ENCODE measurements around the gene CXCR5. TPM values are rescaled to one million over a fixed set of nuclear protein-coding genes. Genes with fewer than 3 reads are reported as not detected.
A peak's percentile ranks its signal among the peaks of the same experiment; 100 is the strongest.

The CXCR5 gene
- total RNA-seq, 2 experiments from 2014 or later: 18.9 to 21.3 TPM

GRCh38 chr11:118886681-118887111 lies 3.0 kb downstream of the CXCR5 start:
- DNase-seq: peak; percentile 8
- Mint-ChIP-seq H3K9me3 (ENCODE audit: low read depth) (no peaks in the 10 kb centered on the region), H3K36me3 (ENCODE audit: low read depth) (peaks cover 52% of the 10 kb centered on the region), H3K27ac (peak overlapping the region; percentile 70), H3K27me3 (no peaks in the 10 kb centered on the region), H3K4me1 (peaks cover 78% of the 10 kb centered on the region), H3K4me3 (peak overlapping the region; percentile 75)
- POLR2A ChIA-PET: no interaction called here
- intact Hi-C loops (cut with DNase I, micrococcal nuclease): no loop called here
- ATAC-seq: no peak
- CTCF ChIA-PET: no interaction called here

- Mint-ChIP-seq H3K4me3 (peak overlapping the region; percentile 75), H3K9me3 (ENCODE audit: low read depth) (no peaks in the 10 kb centered on the region), H3K27me3 (no peaks in the 10 kb centered on the region), H3K27ac (peak overlapping the region; percentile 70), H3K36me3 (ENCODE audit: low read depth) (peaks cover 54% of the 10 kb centered on the region), H3K4me1 (peaks cover 78% of the 10 kb centered on the region)
- DNase-seq: peak; percentile 7
- no peak for ATAC-seq
- POLR2A ChIA-PET: no interaction called here
- CTCF ChIA-PET: no interaction called here
- intact Hi-C loops (cut with DNase I, micrococcal nuclease): no loop called here
These were observed 3.5 kb downstream of the CXCR5 start for GRCh38 chr11:118887206-118887605.

- Mint-ChIP-seq H3K9me3 (ENCODE audit: low read depth) (no peaks in the 10 kb centered on the region), H3K27ac (no peak overlapping the region), H3K27me3 (no peaks in the 10 kb centered on the region), H3K36me3 (ENCODE audit: low read depth) (peaks cover 55% of the 10 kb centered on the region), H3K4me3 (peak overlapping the region; percentile 27), H3K4me1 (peaks cover 78% of the 10 kb centered on the region)
- DNase-seq (peak; percentile 11), ATAC-seq (no peak)
- ChIA-PET POLR2A (no interaction called here), CTCF (interaction anchor here (0.6 to 1.3 kb wide), 4 partner anchors 10 to 263 kb away, joined by 3 to 7 read pairs (median 4); no protein-coding TSS in a partner anchor)
- intact Hi-C loops (cut with DNase I, micrococcal nuclease): no loop called here
These were observed 4.7 kb downstream of the CXCR5 start for GRCh38 chr11:118888398-118888797.

- H3K27me3 Mint-ChIP-seq: no peaks in the 10 kb centered on the region
- ATAC-seq (no peak), DNase-seq (no peak)
- intact Hi-C loops (cut with DNase I, micrococcal nuclease): no loop called here
- H3K27ac Mint-ChIP-seq: peak overlapping the region; percentile 40
- H3K4me3 Mint-ChIP-seq: no peak overlapping the region
- H3K9me3 Mint-ChIP-seq (ENCODE audit: low read depth): no peaks in the 10 kb centered on the region
- ChIA-PET POLR2A (no interaction called here), CTCF (interaction anchor here (0.8 to 2.2 kb wide), 4 partner anchors 14 to 1840 kb away, joined by 3 to 7 read pairs (median 3); no protein-coding TSS in a partner anchor)
- H3K4me1 Mint-ChIP-seq: peaks cover 81% of the 10 kb centered on the region
- H3K36me3 Mint-ChIP-seq (ENCODE audit: low read depth): peaks cover 54% of the 10 kb centered on the region
These were observed 6.1 kb downstream of the CXCR5 start for GRCh38 chr11:118889797-118890196.

GRCh38 chr11:118892514-118892913 lies 8.8 kb downstream of the CXCR5 start:
- peak; percentile 28 for ATAC-seq
- CTCF ChIA-PET: interaction anchor here (0.6 to 1.5 kb wide), 2 partner anchors 9 to 107 kb away, joined by 3 to 4 read pairs; partner anchors contain the start of gene CXCR5
- POLR2A ChIA-PET: interaction anchor here (0.8 kb wide), 1 partner anchor 22 kb away, joined by 3 read pairs; no protein-coding TSS in a partner anchor
- H3K27me3 Mint-ChIP-seq: no peaks in the 10 kb centered on the region
- H3K9me3 Mint-ChIP-seq (ENCODE audit: low read depth): no peaks in the 10 kb centered on the region
- peak overlapping the region; percentile 86 for H3K27ac Mint-ChIP-seq
- DNase-seq: peak; percentile 66
- H3K36me3 Mint-ChIP-seq (ENCODE audit: low read depth): peaks cover 44% of the 10 kb centered on the region
- intact Hi-C loops (cut with DNase I, micrococcal nuclease): loop anchor here in 1 of 2 experiments (2.0 kb wide), 1 partner anchor 14 kb away; no protein-coding TSS in a partner anchor
- H3K4me3 Mint-ChIP-seq: peak overlapping the region; percentile 52
- H3K4me1 Mint-ChIP-seq: peaks cover 94% of the 10 kb centered on the region

- intact Hi-C loops (cut with DNase I, micrococcal nuclease): loop anchor here in 1 of 2 experiments (2.0 kb wide), 1 partner anchor 14 kb away; no protein-coding TSS in a partner anchor
- DNase-seq: no peak
- no peak for ATAC-seq
- POLR2A ChIA-PET: interaction anchor here (0.8 kb wide), 1 partner anchor 23 kb away, joined by 3 read pairs; no protein-coding TSS in a partner anchor
- peak overlapping the region; percentile 86 for H3K27ac Mint-ChIP-seq
- no peaks in the 10 kb centered on the region for H3K27me3 Mint-ChIP-seq
- CTCF ChIA-PET: interaction anchor here (0.6 to 1.5 kb wide), 3 partner anchors 10 to 108 kb away, joined by 3 to 6 read pairs (median 4); partner anchors contain the start of gene CXCR5
- peaks cover 95% of the 10 kb centered on the region for H3K4me1 Mint-ChIP-seq
- H3K9me3 Mint-ChIP-seq (ENCODE audit: low read depth): no peaks in the 10 kb centered on the region
- peaks cover 41% of the 10 kb centered on the region for H3K36me3 Mint-ChIP-seq (ENCODE audit: low read depth)
- H3K4me3 Mint-ChIP-seq: peak overlapping the region; percentile 52
These were observed 9.3 kb downstream of the CXCR5 start for GRCh38 chr11:118892964-118893363.

- intact Hi-C loops (cut with DNase I, micrococcal nuclease): loop anchor here in 1 of 2 experiments (2.0 kb wide), 1 partner anchor 15 kb away; no protein-coding TSS in a partner anchor
- Mint-ChIP-seq H3K4me3 (peak overlapping the region; percentile 31), H3K4me1 (peaks cover 88% of the 10 kb centered on the region), H3K9me3 (ENCODE audit: low read depth) (no peaks in the 10 kb centered on the region), H3K27ac (peak overlapping the region; percentile 92), H3K36me3 (ENCODE audit: low read depth) (peaks cover 44% of the 10 kb centered on the region), H3K27me3 (no peaks in the 10 kb centered on the region)
- POLR2A ChIA-PET: interaction anchor here (0.8 kb wide), 1 partner anchor 8 kb away, joined by 5 read pairs; no protein-coding TSS in a partner anchor
- DNase-seq: no peak
- no peak for ATAC-seq
- CTCF ChIA-PET: interaction anchor here (0.7 to 1.5 kb wide), 2 partner anchors 10 to 101 kb away, joined by 4 to 6 read pairs; partner anchors contain the start of gene CXCR5
These were observed 10.0 kb downstream of the CXCR5 start for GRCh38 chr11:118893662-118894061.

- ATAC-seq (no peak), DNase-seq (no peak)
- H3K9me3 Mint-ChIP-seq (ENCODE audit: low read depth): no peaks in the 10 kb centered on the region
- H3K4me1 Mint-ChIP-seq: peaks cover 83% of the 10 kb centered on the region
- H3K27ac Mint-ChIP-seq: peak overlapping the region; percentile 92
- ChIA-PET POLR2A (interaction anchor here (0.8 to 2.7 kb wide), 3 partner anchors 9 to 103 kb away, joined by 5 to 30 read pairs (median 9); partner anchors contain the start of gene DDX6), CTCF (interaction anchor here (1.2 to 1.5 kb wide), 3 partner anchors 100 to 110 kb away, joined by 4 to 6 read pairs (median 5); no protein-coding TSS in a partner anchor)
- H3K27me3 Mint-ChIP-seq: no peaks in the 10 kb centered on the region
- H3K4me3 Mint-ChIP-seq: peak overlapping the region; percentile 31
- H3K36me3 Mint-ChIP-seq (ENCODE audit: low read depth): peaks cover 44% of the 10 kb centered on the region
- intact Hi-C loops (cut with DNase I, micrococcal nuclease): no loop called here
These were observed 10.5 kb downstream of the CXCR5 start for GRCh38 chr11:118894192-118894591.

- intact Hi-C loops (cut with DNase I, micrococcal nuclease): loop anchor here in 1 of 2 experiments (5.0 kb wide), 1 partner anchor 103 kb away; the partner anchor contains the start of gene DDX6
- Mint-ChIP-seq H3K4me3 (peak overlapping the region; percentile 52), H3K9me3 (ENCODE audit: low read depth) (no peaks in the 10 kb centered on the region), H3K36me3 (ENCODE audit: low read depth) (peaks cover 38% of the 10 kb centered on the region), H3K27me3 (no peaks in the 10 kb centered on the region), H3K4me1 (peaks cover 72% of the 10 kb centered on the region), H3K27ac (peak overlapping the region; percentile 92)
- CTCF ChIA-PET: interaction anchor here (0.5 to 1.5 kb wide), 19 partner anchors 11 to 465 kb away, joined by 3 to 10 read pairs (median 4); partner anchors contain the start of gene CXCR5
- POLR2A ChIA-PET: interaction anchor here (0.5 to 2.7 kb wide), 10 partner anchors 12 to 206 kb away, joined by 3 to 30 read pairs (median 6); partner anchors contain the start of genes CXCR5 and DDX6
- ATAC-seq (peak; percentile 86), DNase-seq (peak; percentile 88)
These were observed 11.7 kb downstream of the CXCR5 start for GRCh38 chr11:118895093-118896039.

GRCh38 chr11:118896472-118896913 lies 12.8 kb downstream of the CXCR5 start:
- CTCF ChIA-PET: no interaction called here
- Mint-ChIP-seq H3K4me3 (no peak overlapping the region), H3K9me3 (ENCODE audit: low read depth) (no peaks in the 10 kb centered on the region), H3K36me3 (ENCODE audit: low read depth) (peaks cover 40% of the 10 kb centered on the region), H3K4me1 (peaks cover 64% of the 10 kb centered on the region), H3K27me3 (no peaks in the 10 kb centered on the region), H3K27ac (peak overlapping the region; percentile 77)
- intact Hi-C loops (cut with DNase I, micrococcal nuclease): loop anchor here in 1 of 2 experiments (5.0 kb wide), 1 partner anchor 104 kb away; the partner anchor contains the start of gene DDX6
- POLR2A ChIA-PET: interaction anchor here (1.4 to 2.7 kb wide), 4 partner anchors 13 to 105 kb away, joined by 5 to 30 read pairs (median 8); partner anchors contain the start of genes CXCR5 and DDX6
- ATAC-seq: no peak
- DNase-seq: no peak

All from activated CD4-positive, alpha-beta T cell treated with anti-CD3 and anti-CD28 coated beads for 36 hours (primary cell).